Measurements from ENCODE around the gene SP5.
"Not testable (repeated sequence)": the region's sequence is repeated elsewhere in the genome, so short reads cannot be mapped to it uniquely, and the experiment has no call there.

SP5 gene

GRCh38 chr2:170721678-170722077, 6.5 kb downstream of the SP5 start:
- H3K4me3 ChIP-seq (replicated peaks; ENCODE audit: low read depth, low read length): no peak overlapping the region
- no peaks in the 10 kb centered on the region for H3K36me3 ChIP-seq (ENCODE audit: control insufficient read depth, insufficient read depth, low read length)
- H3K27me3 ChIP-seq (replicated peaks; ENCODE audit: control insufficient read depth, insufficient read depth, low read length): no peaks in the 10 kb centered on the region; the same call in 1 of the 2 replicates
- no peak for TF ChIP-seq CTCF (IDR thresholded peaks at IDR 0.05; ENCODE audit: insufficient read depth, low read length, poor library complexity, severe bottlenecking)
- DNase-seq (ENCODE audit: extremely low read depth, insufficient read length): no peak

- DNase-seq (ENCODE audit: extremely low read depth, insufficient read length): no peak
- no peak for TF ChIP-seq CTCF (IDR thresholded peaks at IDR 0.05; ENCODE audit: insufficient read depth, low read length, poor library complexity, severe bottlenecking)
- no peak overlapping the region for H3K4me3 ChIP-seq (replicated peaks; ENCODE audit: low read depth, low read length)
- H3K27me3 ChIP-seq (replicated peaks; ENCODE audit: control insufficient read depth, insufficient read depth, low read length): no peaks in the 10 kb centered on the region; the same call in 1 of the 2 replicates
- H3K36me3 ChIP-seq (ENCODE audit: control insufficient read depth, insufficient read depth, low read length): no peaks in the 10 kb centered on the region
Measured at GRCh38 chr2:170722301-170722700, 7.2 kb downstream of the SP5 start.

GRCh38 chr2:170723446-170723958, 8.4 kb downstream of the SP5 start:
- no peak for DNase-seq (ENCODE audit: extremely low read depth, insufficient read length)
- no peak overlapping the region for H3K4me3 ChIP-seq (replicated peaks; ENCODE audit: low read depth, low read length)
- TF ChIP-seq CTCF (IDR thresholded peaks at IDR 0.05; ENCODE audit: insufficient read depth, low read length, poor library complexity, severe bottlenecking): no peak
- H3K27me3 ChIP-seq (replicated peaks; ENCODE audit: control insufficient read depth, insufficient read depth, low read length): no peaks in the 10 kb centered on the region
- no peaks in the 10 kb centered on the region for H3K36me3 ChIP-seq (ENCODE audit: control insufficient read depth, insufficient read depth, low read length)

DNA sequence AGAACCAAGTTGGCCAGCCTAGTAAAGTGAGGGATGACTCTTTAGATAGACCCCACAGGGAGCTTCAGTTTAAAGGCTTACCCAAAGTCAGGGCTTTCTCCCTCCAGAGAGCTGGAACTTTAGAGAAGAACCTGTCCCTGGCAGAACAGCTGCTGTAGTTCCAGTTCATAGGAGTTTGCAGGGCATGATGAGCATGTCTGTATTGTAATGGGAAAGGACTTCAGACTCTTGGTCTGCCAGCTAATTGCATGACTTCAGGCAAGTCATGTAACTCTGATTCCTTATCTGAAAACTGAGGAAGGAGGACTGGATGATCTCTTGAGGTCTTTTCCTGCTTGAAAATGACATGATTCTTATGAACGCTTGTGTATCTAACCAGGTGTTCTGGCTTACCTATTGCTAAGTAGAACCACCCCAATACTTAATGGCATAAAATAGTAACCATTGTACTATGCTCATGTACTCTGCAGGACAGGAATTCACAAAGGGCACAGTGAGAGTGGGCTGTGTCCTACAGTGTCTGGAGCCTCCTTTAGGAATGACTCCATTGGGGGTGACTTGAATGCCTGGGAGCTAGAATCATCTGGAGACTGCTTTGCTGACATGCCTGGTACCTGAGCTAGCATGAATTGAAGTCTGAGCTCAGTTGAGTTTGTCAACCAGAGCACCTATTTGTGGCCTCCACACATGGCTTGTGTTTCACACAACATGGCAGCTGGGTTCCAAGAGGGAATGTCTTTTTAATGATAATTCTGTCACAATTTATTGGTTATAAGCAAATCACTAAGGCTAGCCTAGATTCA, 18.9 kb downstream of the SP5 start:
- TF ChIP-seq CTCF (IDR thresholded peaks at IDR 0.05; ENCODE audit: insufficient read depth, low read length, poor library complexity, severe bottlenecking): no peak
- H3K36me3 ChIP-seq (ENCODE audit: control insufficient read depth, insufficient read depth, low read length): no peaks in the 10 kb centered on the region
- no peak overlapping the region for H3K4me3 ChIP-seq (replicated peaks; ENCODE audit: low read depth, low read length)
- DNase-seq (ENCODE audit: extremely low read depth, insufficient read length): no peak
- no peaks in the 10 kb centered on the region; the same call in 1 of the 2 replicates for H3K27me3 ChIP-seq (replicated peaks; ENCODE audit: control insufficient read depth, insufficient read depth, low read length)

DNA sequence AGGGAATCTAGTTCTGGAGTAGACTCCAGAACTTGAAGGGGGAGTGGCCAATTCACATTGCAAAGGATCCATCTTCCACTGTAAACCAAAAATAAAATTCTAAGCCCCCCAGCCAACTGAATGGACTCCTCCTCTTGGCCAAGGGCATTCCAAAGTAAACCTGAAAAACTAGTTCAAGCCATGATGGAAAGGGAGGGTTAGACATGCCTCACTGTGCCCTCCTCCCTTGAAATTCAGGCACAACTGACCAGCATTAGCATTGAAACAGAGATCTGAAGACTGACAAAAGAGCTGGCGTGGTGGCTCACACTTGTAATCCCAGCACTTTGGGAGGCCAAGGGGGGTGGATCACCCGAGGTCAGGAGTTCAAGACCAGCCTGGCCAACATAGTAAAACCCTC, 19.5 kb downstream of the SP5 start:
- not testable (repeated sequence) for DNase-seq (ENCODE audit: extremely low read depth, insufficient read length); H3K27me3 ChIP-seq (replicated peaks; ENCODE audit: control insufficient read depth, insufficient read depth, low read length); H3K36me3 ChIP-seq (ENCODE audit: control insufficient read depth, insufficient read depth, low read length); H3K4me3 ChIP-seq (replicated peaks; ENCODE audit: low read depth, low read length)

DNA sequence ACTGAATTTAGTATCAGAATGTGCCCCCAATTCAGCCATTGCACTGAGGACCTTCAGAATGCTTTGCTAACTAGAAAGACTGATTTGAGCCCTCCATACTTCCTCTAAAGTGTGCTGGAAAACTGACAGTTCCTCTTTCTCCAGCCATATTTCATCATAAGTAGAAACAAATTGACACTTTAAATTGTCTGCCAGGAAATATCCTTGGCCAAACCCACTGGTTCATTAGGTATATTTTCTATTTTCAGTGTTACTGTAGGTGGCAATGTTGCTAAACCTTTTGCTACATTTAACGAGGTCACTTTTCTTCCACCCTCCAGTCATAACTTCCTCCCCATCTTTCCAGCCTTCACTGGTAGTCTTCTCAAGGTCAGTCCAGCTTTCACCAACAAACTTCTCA, 21.5 kb downstream of the SP5 start:
- H3K4me3 ChIP-seq (replicated peaks; ENCODE audit: low read depth, low read length): no peak overlapping the region
- no peaks in the 10 kb centered on the region; the same call in 1 of the 2 replicates for H3K27me3 ChIP-seq (replicated peaks; ENCODE audit: control insufficient read depth, insufficient read depth, low read length)
- no peak for DNase-seq (ENCODE audit: extremely low read depth, insufficient read length)
- TF ChIP-seq CTCF (IDR thresholded peaks at IDR 0.05; ENCODE audit: insufficient read depth, low read length, poor library complexity, severe bottlenecking): no peak
- no peaks in the 10 kb centered on the region for H3K36me3 ChIP-seq (ENCODE audit: control insufficient read depth, insufficient read depth, low read length)
